ENCODE measurements around the gene GRPEL1. TPM values are rescaled to one million over a fixed set of nuclear protein-coding genes. Genes with fewer than 3 reads are reported as not detected.

Gene GRPEL1
- total and polyA plus RNA-seq, 2 of the 13 experiments (the other 11 are each of a cell fraction or from before 2014, with no cell fraction given), result 32.3 to 141 TPM

- TF ChIP-seq ZNF253 (CRISPR knock-in tag; IDR thresholded peaks at IDR 0.05; ENCODE audit: borderline replicate concordance) (0 out of 2 replicates have a peak, but pooled peaks have one; percentile 53), POGK (CRISPR knock-in tag; conservative IDR thresholded peaks at IDR 0.05) (peak; percentile 79; the same call in 1 of the 2 replicates), ZSCAN30 (CRISPR knock-in tag; IDR thresholded peaks at IDR 0.05) (no peak), SNRNP70 (IDR thresholded peaks at IDR 0.05; ENCODE audit: low read depth, low read length) (no peak), ATAD3A (CRISPR knock-in tag; IDR thresholded peaks at IDR 0.05) (no peak), ZNF530 (CRISPR knock-in tag; IDR thresholded peaks at IDR 0.05; ENCODE audit: low read depth) (no peak), BRD4 (CRISPR knock-in tag; IDR thresholded peaks at IDR 0.05) (peak; percentile 69; the same call in 1 of the 2 replicates), ZNF207 (IDR thresholded peaks at IDR 0.05; ENCODE audit: borderline replicate concordance) (no peak), CCDC6 (CRISPR knock-in tag; IDR thresholded peaks at IDR 0.05) (no peak), SKIL (CRISPR knock-in tag; IDR thresholded peaks at IDR 0.05; ENCODE audit: borderline replicate concordance) (no peak), BRF2 (CRISPR knock-in tag; IDR thresholded peaks at IDR 0.05) (0 out of 2 replicates have a peak, but pooled peaks have one; percentile 63), ZNF18 (CRISPR knock-in tag; IDR thresholded peaks at IDR 0.05; ENCODE audit: insufficient replicate concordance) (no peak), STAT6 (CRISPR knock-in tag; IDR thresholded peaks at IDR 0.05; ENCODE audit: borderline replicate concordance) (0 out of 2 replicates have a peak, but pooled peaks have one; percentile 56), DNMT1 (CRISPR knock-in tag; IDR thresholded peaks at IDR 0.05) (no peak), TFDP1 (CRISPR knock-in tag; IDR thresholded peaks at IDR 0.05; ENCODE audit: borderline replicate concordance) (peak; percentile 40; the same call in 1 of the 2 replicates), EED (CRISPR knock-in tag; IDR thresholded peaks at IDR 0.05) (no peak), ZNF484 (CRISPR knock-in tag; IDR thresholded peaks at IDR 0.05; ENCODE audit: borderline replicate concordance, low read depth) (no peak)
Observed at GRCh38 chr4:7103607-7104365, 35.9 kb upstream of the GRPEL1 start (continued).

All from HepG2 (cell line).